ENCODE data around the gene CNTN1. TPM values are rescaled to one million over a fixed set of nuclear protein-coding genes. Genes with fewer than 3 reads are reported as not detected.

Gene CNTN1
- total RNA-seq, 1 experiment from 2014 or later, result under 0.01 TPM

DNA sequence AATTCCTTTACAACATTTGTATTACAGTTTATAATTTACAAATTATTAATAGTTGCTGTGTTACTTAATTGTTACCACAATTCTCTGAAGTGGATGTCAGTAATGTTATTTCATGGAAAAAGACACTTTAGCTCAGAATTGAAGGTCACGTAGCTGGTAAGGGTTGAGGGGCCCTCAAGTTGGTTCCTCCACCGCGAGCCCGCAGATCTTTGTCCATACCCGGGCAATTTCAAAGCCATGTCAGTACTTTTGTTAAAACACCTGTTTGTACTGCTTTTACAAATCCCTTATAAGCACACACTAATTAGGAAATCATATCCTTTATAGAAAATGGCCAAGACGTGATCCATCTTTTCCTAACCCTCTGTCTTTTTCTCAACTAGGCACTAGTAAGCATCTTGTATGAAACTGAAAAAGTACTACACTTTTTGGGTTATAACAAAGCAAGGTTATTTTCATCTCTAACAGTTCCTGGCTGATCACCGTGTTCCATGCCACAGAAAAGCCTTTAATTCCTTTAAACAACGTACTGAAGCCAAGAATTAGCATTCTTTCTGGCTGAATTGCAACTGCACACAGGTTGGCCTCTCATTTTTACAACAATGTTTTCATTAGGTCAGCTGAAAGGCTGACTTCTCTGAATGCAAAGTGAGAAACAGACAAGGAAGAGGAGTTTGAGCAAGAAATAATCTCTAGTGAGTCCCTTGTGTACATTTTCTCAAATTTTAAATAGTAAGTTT is 76.1 kb downstream of the CNTN1 start:
- DNase-seq (ENCODE audit: low read depth), result no peak

DNA sequence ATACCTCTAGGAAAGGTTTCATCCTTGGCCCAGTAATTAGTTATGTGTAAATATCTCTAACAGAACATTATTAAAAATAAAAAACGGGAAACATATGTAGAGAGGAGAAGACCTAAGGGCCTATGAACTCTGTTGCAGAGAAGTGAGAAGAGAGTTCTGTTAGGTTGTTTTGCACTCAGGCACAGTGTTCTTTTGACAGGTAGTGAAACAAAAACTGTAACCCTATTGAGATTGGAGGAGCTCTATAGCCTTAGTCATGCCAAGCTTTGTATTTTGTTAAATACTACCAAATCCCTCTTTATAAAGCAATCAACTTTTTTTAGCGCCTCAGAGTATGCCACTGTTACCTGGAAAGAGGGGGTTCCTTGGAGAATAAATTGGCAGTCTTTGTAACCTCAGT is 77.6 kb downstream of the CNTN1 start:
- DNase-seq (ENCODE audit: low read depth), result no peak

DNA sequence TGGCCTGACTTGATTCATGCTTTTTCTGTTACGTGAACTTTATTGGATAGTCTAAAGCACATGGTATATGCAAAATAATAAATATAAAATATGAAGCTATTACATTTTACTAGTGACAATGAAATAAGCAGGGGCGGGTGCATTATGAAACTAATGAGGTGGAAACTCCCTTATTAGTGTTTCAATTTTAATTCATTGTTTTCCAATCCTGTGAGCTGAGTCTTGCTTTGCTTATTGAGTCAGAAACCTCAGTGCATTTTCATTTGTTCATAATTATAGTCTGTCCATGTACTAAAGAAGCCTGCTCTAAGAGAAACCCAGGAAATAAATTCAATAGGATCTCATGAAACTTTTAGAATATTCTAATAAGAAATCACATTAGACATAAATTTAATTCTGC is 78.5 kb downstream of the CNTN1 start:
- DNase-seq (ENCODE audit: low read depth), result no peak

DNA sequence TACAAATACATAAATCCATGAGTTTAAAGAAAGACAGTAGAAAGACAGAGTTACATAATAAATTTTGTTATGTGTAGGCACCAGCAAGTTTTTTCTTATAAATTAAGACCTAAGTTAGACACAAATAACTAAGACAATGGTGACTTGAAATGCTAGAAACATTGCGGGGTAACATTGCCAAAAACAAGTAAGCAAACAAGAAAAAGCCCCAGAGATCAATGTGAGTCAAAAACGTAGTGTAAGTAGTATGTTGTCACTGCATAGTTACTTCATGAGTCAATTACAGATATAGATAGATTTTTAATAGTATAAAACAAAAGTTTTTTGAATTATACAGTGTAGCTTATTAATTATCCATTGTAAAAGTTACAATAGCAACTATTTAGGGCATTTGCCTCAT is 83.4 kb downstream of the CNTN1 start:
- DNase-seq (ENCODE audit: low read depth), result no peak

DNA sequence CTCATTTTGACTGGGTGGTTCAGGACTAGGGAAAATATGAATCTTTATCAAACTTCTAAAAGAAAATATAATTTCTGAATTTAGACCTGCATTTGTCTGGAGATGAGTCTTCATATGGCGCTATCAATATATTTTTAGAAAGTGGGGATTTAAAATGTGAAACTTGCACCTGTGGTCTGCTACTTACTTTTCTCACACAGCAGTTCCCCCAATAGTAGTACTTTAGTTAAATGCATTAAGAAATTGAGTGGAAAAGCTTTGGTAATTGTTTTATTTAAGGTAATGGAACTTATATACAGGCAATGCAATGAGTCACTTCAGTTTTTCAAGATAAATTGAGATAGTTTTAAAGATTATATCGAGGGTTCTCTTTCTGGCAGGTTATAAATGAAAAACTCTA is 91.9 kb downstream of the CNTN1 start:
- DNase-seq (ENCODE audit: low read depth), result no peak

DNA sequence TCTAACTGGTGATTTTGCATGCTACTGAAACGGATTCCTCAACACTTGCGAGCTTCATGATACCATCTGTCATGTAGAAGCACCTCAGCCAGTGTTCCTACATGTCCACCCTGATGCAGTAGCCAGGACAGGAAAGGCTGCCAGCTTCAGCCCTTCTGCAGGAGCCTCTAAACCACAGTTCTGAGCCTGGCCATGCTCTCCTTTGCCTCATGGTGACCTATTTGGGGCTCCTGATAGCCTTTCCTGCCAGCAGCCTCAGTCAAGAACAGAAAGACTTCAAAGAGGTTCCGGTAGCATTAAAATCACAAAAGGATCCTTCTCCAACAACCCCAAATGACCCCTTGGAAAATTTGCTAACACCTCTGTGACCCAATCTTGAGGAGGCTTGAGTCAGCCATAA is 96.0 kb downstream of the CNTN1 start:
- DNase-seq (ENCODE audit: low read depth), result no peak

DNA sequence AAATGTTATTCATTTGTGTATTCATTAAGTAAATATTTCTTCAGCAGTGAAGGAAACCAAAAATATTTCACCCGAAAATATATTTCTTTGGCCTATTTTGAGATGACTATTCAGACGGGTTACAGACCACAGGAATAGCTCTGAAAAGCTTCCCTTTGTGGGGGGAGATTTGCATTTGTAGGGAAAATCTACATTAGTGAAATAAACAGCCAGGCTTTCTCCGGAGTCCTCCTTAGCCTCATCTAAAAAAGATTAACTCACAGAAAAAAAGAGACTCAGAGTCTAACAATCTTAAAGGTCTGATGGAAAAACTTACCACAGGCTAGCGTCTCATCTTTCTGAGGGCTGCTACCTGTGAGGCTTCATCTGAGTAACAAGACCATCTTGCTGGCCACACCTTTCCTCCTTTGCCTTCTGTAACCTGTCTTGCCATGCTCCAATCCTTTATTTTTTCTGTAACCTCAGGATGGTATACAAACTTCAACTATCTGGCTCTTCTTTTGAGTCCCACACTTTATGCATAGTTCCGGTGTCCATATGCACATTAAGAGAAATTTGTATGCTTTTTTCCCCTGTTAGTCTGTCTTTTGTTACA is 100.7 kb downstream of the CNTN1 start:
- no peak for DNase-seq (ENCODE audit: low read depth)

DNA sequence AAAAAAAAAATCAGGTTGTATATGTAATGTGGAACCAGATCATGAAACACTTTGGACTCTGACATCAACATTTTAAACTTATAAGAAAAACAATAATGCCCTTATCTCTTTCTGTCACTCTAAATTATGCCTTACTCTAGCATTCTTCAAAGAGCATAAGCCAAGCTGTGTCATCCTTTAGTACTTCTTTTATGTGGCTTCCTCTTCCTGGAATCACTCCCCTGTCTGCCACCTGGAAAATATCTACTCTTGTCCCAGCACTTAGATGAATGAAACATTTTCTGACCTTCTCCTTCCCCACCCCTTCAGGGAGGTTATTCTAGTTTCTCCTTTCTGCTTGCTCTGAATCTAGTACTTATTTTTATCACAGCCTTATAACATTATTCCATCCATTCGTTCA is 101.2 kb downstream of the CNTN1 start:
- DNase-seq (ENCODE audit: low read depth), result no peak

DNA sequence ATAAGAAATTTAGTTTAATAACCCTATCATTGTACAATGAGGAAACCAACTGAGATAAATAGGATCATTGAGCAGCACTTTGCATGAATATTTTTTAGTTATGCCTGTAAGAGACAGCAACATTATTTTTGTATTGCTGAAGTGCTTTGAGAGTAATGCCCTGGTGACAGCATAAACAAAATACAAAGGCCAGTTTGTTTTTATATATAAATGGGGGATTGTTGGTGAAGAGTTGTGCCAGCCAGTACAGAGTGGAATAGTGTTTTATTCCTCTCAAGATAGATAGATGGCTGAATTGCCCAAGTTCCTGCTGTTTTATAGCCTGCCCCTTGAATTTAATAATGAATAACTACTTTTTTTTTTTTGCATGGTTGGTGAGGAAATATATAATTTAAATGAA is 101.8 kb downstream of the CNTN1 start:
- peak; percentile 1 for DNase-seq (ENCODE audit: low read depth)

DNA sequence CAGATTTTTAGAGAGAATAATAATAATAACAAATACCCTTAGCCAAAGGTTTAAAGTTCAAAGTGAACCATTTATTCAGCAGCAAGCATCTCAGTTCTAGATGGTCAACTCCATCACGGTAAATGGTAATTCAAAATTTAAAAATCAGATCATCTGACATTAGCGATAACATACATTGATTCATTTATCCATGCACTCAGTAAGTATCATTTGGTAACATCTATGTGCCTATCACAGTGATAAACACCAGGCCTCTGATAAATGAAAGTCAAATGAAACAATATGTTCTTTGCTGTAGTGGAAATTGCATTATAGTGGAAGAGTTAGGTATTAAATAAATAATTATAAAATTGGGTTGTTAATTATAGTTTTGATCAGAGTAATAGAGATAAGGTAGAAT is 108.8 kb downstream of the CNTN1 start:
- no peak for DNase-seq (ENCODE audit: low read depth)

DNA sequence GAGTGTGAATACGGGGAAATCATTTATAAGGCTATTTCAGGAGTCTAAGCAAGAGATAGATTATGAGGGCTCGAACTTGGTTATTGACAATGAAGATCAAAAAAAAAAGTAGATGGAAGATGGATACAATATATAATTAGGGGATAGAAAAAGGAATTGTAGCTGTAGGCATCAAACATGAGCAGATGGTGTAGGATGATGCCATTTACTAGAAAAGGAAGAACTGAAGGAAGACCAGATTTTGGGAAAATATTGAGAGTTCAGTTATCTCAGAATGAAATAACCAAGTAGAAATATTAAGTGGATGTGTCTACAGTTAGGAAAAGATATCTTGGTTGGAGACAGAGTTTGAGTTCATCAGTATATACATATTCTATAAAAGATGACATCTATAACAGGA is 109.6 kb downstream of the CNTN1 start:
- DNase-seq (ENCODE audit: low read depth), result no peak

DNA sequence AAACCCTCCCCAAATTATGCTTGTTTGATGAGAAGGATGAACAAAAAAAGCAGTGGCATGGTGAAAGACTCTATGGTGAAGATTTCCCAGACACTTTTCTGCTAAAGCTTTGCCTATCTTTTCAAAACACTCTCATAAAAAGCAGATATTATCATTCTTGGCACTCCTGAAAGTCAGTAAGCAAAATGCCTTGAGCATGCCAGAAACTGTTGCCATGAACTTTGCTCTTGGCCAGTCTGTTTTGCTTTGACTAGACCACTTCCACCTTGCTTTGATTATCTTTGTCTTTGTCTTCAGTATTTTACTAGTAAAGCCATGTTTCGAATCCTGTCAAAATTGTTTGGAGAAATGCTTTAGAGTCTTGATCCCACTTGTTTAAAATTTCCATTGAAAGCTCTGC is 110.4 kb downstream of the CNTN1 start:
- DNase-seq (ENCODE audit: low read depth), result no peak

DNA sequence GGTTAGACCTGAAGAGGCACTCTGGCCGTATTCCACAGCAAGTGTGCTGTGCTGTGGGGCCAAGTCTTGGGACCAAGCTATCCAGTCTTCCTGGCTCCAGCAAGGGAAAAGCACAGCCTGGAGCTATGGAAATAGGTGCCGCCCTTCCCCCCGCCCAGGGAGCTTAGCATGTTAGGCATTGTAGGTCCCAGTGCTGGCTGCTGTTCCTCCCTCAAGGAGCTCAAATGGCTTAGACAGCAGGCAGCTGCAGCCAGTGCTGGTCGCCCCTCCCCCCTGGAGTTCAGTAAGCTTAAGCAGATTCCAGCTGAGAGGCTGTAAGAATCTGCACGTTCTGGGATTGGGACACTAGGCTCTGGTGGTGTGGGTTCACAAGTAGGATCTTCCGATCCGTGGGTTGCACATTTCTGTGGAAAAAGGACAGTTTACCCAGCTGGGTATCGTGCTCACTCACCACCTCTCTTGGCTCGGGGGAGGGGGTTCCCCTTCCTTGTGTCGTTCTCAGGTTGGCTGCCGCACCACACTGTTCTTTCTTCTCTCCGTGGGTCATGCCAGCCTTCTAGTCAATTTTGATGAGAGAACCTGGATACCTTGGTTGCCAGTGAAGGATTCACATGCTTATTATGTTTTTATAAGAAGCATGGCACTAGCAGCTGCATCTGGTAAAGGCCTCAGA is 127.3 kb downstream of the CNTN1 start:
- DNase-seq (ENCODE audit: low read depth), result no peak

DNA sequence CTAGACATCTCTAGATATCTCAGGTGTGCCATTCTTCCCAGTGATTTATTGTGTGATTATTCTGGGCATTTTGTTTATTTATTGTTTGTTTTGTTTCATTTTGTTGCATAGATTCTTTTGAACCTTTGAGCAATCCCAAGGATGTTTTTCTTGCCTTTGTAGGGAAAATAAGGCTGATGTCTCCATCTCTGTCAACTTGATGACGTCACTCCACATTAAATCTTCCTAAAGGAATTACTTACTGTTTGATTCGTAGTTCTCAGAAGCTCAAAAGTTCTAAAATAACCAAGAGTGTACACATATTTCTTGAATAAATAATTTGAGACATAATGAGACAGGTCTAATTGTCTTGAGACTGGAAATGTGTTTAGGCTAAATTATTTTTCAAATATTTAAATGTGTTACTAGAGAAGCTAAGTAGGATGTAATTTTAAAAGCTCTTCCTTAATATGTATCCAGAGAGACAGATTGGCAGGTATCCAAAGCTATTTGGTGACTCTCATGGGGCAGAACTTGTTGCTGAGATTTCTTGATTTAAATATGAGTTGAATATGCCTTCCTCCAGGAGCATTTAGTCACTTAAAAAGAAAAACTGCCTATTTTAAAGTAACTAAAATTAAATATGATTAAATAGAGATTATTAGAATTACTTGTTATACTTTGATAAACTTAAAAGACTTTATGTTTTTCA is 128.7 kb downstream of the CNTN1 start:
- DNase-seq (ENCODE audit: low read depth), result no peak

DNA sequence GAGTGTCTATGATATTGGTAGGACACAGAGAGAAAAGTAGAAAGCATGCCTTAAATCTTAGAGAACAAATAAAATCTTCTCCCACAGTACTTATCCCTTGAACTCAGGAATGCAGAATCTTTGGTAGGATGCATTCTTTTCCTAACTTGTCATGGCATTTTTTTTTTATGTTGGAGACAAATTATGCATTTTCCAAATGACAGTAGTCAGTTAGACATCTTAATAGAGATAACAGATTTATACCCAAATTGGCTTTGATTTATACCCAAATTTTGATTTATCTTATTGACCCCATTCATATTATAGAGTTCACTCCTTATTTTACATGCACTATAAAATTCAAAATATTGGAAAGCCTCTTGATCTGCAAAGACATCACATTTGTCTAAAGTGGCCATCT is 132.9 kb downstream of the CNTN1 start:
- DNase-seq (ENCODE audit: low read depth), result no peak

DNA sequence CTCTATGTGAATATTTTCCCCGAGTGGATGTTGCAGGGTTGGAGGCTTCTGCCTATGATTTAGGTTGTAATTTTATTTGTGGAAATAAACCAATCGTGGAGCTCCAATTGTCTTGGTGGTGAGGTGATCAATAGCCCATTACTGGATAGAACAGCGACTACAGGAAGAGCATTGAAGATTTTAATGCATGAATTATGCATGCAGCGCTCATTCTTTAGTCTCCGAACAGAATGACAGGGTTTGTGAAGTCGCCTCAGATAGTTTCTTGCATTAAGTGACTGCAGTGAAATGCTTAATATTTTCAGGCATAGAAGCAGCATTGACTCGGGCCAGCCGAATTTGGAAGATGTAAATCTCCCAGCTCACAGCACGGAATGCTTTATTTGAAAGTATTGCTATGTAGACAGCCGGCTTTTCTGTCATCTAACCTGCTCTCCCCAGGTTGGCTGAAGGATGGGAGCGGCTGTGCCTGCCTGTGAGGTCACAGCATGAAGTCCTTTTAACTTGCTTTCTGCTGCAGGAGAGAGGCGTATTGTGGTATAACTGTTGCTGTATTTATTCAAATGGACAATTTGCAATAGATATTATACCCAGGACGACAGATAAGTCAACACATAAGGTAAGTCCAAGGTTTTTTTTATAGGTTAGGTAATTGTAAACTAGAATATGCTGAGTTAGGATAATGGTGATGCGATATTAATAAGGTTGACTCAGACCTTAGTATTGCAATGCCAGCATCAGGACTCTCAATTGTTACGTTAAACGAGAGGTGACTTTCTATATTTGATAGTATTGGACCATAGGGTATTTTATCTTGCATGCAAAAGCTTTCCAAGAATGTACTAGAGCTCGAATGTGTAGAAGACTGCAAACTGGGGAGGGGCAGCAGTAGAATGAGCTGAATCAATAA is 135.7 kb downstream of the CNTN1 start:
- DNase-seq (ENCODE audit: low read depth), result no peak

DNA sequence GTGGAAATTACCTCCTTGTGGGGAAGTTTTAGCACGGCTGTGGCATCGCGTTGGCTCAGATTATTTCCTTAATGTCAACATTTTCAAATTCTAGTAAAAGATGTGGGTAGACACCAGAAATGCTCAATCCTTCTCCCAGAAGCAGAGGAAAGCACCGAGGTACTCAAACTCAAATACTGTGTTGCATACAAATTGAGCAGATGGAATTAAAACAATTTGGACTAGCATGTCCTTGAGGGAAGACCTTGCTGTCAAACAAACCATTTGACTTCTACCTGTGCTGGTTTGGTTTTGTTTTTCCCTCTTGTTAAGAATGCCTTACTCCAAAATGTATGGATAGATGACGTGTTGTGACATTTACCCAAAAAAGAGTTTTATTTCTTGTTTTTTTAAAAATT is 136.4 kb downstream of the CNTN1 start:
- no peak for DNase-seq (ENCODE audit: low read depth)

DNA sequence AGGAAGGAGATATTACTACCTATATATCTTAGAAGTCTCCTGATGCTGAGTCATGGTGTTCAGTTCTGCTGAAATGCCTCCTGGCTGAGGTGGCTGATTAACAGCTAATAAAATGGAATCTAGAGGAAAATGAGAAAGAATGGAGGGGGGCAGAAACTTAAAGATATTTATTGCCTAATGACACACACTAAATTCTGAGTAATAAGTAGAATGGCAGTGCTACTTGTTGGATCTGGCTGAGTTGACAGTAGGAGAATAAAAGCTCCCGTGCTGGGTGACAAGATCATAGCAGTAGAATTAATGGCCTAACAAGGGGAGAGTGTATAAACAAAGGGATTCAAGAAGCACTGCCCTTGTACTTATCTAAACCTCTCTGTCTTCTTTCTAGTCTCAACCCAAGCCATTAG is 137.5 kb downstream of the CNTN1 start:
- no peak for DNase-seq (ENCODE audit: low read depth)

DNA sequence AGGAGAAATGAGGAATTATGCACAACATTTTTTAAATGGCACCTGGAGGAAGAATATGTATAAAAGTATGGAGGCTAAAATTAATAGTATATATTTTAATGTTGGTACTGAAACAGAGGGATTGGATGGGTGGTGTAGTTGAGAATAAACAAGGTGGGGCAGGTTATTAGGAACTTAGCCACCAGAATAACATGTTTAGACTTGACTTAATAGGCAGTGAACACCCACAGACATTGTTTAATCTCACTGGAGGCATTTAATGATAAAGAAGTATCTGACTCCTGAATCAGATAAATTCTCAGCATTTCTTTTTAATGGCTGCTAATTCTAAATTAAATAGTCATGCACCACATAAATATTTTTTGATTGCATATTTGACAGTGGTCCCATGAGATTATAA is 139.7 kb downstream of the CNTN1 start:
- no peak for DNase-seq (ENCODE audit: low read depth)

DNA sequence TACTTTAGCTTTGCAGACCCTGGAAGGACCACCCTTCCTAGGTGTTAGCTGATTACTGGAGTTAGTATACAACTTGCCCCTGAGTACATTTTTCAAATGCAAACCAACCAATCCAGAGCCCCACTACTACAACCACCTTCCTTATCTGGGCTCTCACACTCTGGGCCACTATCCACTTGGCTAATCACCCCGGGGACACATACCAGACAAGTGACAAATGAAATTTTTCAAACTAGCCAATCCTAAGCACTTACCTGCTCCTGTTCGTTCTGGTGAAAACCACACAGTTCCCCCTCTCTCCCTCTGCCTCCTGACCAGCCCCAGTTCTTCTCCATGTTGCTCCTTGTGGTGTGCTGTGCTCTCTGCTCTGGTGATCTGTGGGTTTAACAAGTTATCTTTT is 140.4 kb downstream of the CNTN1 start:
- DNase-seq (ENCODE audit: low read depth), result no peak

DNA sequence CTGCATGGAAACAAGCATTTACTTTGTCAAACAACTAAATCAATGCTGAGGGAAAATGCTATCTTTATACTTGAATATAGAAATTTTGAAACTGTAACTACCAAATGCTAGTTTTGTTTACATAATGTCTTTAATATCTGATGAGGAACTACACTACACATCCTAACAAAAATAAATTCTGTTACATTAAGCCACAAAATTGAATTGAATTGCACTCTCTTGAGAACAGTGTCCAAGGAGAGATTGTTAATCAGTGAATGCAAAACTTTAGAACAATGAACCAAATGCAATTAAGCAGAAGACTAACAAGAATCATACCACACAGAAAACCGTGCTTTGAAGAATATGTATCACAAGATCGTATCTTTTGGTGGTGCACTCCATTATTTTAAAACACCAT is 141.6 kb downstream of the CNTN1 start:
- no peak for DNase-seq (ENCODE audit: low read depth)

DNA sequence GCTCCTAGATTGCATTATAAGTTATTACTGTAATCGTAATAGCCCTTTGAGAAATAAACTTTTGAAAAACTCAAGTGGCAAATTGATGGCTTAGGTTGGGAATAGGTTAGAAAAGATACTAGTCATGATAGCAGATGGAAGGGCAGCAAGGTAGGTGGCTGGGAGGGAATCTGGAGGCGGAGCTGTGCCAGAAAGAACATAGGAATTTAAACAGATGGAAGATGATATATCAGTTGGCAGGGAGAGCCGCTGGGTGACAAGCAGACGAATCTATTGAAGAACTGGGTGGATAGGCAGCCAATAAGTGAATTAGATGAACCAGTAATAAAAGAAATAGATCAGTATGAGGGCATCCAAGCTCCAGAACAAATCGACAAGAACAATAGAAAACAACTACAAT is 142.1 kb downstream of the CNTN1 start:
- DNase-seq (ENCODE audit: low read depth), result no peak
